ENCODE results near the gene GJA8.
"Not testable (repeated sequence)": the region's sequence is repeated elsewhere in the genome, so short reads cannot be mapped to it uniquely, and the experiment has no call there.

GJA8 gene

GRCh38 chr1:147927689-147928088 lies 25.1 kb downstream of the GJA8 start:
- not testable (repeated sequence) for H3K4me1 ChIP-seq (ENCODE audit: control insufficient read depth, insufficient read depth, low read length, unreplicated experiment); H3K4me3 ChIP-seq (ENCODE audit: low read depth, low read length); H3K79me2 ChIP-seq (ENCODE audit: control insufficient read depth, insufficient read depth, low read length, unreplicated experiment); H3K27me3 ChIP-seq (ENCODE audit: insufficient read depth, low read length); H2AFZ ChIP-seq (ENCODE audit: low read length, unreplicated experiment); H3K27ac ChIP-seq (ENCODE audit: low read depth, low read length); H3K36me3 ChIP-seq (ENCODE audit: insufficient read depth, low read length)

DNA sequence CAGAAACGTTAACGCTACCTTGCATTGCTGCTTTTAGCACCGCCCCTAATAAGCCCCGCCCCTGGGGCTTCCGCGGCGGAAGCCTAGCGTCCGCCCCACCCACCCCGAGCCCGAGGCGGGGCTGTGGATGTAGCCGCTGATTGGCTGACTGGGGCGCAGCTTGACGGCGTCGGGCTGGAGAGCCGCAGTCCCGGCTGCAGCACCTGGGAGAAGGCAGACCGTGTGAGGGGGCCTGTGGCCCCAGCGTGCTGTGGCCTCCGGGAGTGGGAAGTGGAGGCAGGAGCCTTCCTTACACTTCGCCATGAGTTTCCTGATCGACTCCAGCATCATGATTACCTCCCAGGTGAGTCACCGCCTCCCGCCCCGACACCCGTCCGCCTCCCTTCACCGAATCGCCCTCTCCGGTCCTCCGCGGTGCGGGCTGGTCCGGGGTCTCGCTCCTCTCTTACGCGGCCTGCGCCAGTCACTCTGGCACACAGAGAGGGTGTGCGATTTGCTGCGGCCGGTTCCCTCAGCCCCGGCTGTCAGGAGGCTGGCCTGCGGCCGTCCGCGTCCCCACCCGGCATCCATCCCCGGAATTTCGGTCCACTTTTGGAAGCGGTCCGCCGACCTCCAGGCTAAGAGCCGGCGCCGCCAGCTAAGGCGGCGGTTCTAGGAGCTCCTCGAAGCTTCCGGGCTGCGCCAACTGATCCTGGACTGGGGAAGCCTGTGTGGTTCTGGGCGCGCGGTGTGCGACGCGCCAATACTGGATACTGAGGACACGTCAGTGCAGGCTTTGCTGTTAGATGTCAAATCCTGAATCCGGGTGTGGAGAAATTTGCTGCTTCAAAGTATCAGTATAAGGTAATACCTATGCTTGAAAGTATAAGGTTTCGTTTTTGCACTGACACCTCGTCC lies 25.9 kb downstream of the GJA8 start, which contains the start of gene GPR89B:
GPR89B (plus strand) TSS at position 185 of the 897 bp plus-strand sequence; CDS start at position 302, 117 bp downstream.
- not testable (repeated sequence) for H3K4me1 ChIP-seq (ENCODE audit: control insufficient read depth, insufficient read depth, low read length, unreplicated experiment); H3K27me3 ChIP-seq (ENCODE audit: insufficient read depth, low read length); H3K27ac ChIP-seq (ENCODE audit: low read depth, low read length); H3K79me2 ChIP-seq (ENCODE audit: control insufficient read depth, insufficient read depth, low read length, unreplicated experiment); H3K36me3 ChIP-seq (ENCODE audit: insufficient read depth, low read length)
- Histone ChIP-seq H2AFZ (ENCODE audit: low read length, unreplicated experiment) (peak within 1 kb of the TSS; percentile 2), H3K4me3 (ENCODE audit: low read depth, low read length) (peak within 1 kb of the TSS; percentile 93)

- not testable (repeated sequence) for H3K4me1 ChIP-seq (ENCODE audit: control insufficient read depth, insufficient read depth, low read length, unreplicated experiment); H3K36me3 ChIP-seq (ENCODE audit: insufficient read depth, low read length); H3K4me3 ChIP-seq (ENCODE audit: low read depth, low read length); H2AFZ ChIP-seq (ENCODE audit: low read length, unreplicated experiment); H3K27ac ChIP-seq (ENCODE audit: low read depth, low read length); H3K27me3 ChIP-seq (ENCODE audit: insufficient read depth, low read length); H3K79me2 ChIP-seq (ENCODE audit: control insufficient read depth, insufficient read depth, low read length, unreplicated experiment)
These were observed 28.5 kb downstream of the GJA8 start for GRCh38 chr1:147931137-147931536.

DNA sequence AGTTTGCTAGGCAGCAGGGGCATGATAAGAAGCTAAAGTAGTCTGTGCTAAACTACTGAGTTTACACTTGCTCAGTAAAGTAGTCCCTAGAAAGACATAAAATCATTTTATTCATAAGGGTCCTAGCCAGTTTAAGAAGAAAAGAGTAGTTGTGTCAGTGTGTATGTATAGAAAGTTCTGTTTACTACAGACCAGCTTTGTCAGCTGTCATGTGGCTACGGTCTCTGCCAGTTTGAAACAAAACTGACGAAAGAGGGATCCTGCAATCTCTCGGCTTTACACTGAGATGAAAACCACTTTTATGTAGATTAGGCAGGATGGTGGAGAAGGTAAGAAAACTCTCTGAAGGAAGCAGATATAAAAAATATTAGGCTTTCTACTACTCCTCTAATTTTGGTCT lies 32.7 kb downstream of the GJA8 start:
- not testable (repeated sequence) for H3K36me3 ChIP-seq (ENCODE audit: insufficient read depth, low read length); H2AFZ ChIP-seq (ENCODE audit: low read length, unreplicated experiment); H3K4me1 ChIP-seq (ENCODE audit: control insufficient read depth, insufficient read depth, low read length, unreplicated experiment); H3K27me3 ChIP-seq (ENCODE audit: insufficient read depth, low read length); H3K27ac ChIP-seq (ENCODE audit: low read depth, low read length); H3K4me3 ChIP-seq (ENCODE audit: low read depth, low read length); H3K79me2 ChIP-seq (ENCODE audit: control insufficient read depth, insufficient read depth, low read length, unreplicated experiment)

GRCh38 chr1:147940456-147940855 lies 37.9 kb downstream of the GJA8 start:
- H3K36me3 ChIP-seq (ENCODE audit: insufficient read depth, low read length); H3K79me2 ChIP-seq (ENCODE audit: control insufficient read depth, insufficient read depth, low read length, unreplicated experiment); H2AFZ ChIP-seq (ENCODE audit: low read length, unreplicated experiment); H3K27ac ChIP-seq (ENCODE audit: low read depth, low read length); H3K27me3 ChIP-seq (ENCODE audit: insufficient read depth, low read length); H3K4me1 ChIP-seq (ENCODE audit: control insufficient read depth, insufficient read depth, low read length, unreplicated experiment); H3K4me3 ChIP-seq (ENCODE audit: low read depth, low read length): not testable (repeated sequence)

- not testable (repeated sequence) for H3K27ac ChIP-seq (ENCODE audit: low read depth, low read length); H3K4me3 ChIP-seq (ENCODE audit: low read depth, low read length); H2AFZ ChIP-seq (ENCODE audit: low read length, unreplicated experiment); H3K27me3 ChIP-seq (ENCODE audit: insufficient read depth, low read length); H3K4me1 ChIP-seq (ENCODE audit: control insufficient read depth, insufficient read depth, low read length, unreplicated experiment); H3K36me3 ChIP-seq (ENCODE audit: insufficient read depth, low read length); H3K79me2 ChIP-seq (ENCODE audit: control insufficient read depth, insufficient read depth, low read length, unreplicated experiment)
These were observed 40.0 kb downstream of the GJA8 start for GRCh38 chr1:147942563-147942962.

DNA sequence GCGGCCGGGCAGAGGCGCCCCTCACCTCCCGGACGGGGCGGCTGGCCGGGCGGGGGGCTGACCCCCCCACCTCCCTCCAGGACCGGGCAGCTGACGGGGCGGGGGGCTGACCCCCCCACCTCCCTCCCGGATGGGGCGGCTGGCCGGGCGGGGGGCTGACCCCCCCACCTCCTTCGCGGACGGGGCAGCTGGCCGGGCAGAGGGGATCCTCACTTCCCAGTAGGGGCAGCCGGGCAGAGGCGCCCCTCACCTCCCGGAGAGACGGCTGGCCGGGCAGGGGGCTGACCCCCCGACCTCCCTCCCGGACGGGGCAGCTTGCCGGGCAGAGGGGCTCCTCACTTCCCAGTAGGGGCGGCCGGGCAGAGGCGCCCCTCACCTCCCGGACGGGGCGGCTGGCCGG lies 46.9 kb downstream of the GJA8 start:
- H3K27ac ChIP-seq (ENCODE audit: low read depth, low read length); H3K27me3 ChIP-seq (ENCODE audit: insufficient read depth, low read length); H3K4me1 ChIP-seq (ENCODE audit: control insufficient read depth, insufficient read depth, low read length, unreplicated experiment); H3K4me3 ChIP-seq (ENCODE audit: low read depth, low read length); H2AFZ ChIP-seq (ENCODE audit: low read length, unreplicated experiment); H3K36me3 ChIP-seq (ENCODE audit: insufficient read depth, low read length); H3K79me2 ChIP-seq (ENCODE audit: control insufficient read depth, insufficient read depth, low read length, unreplicated experiment): not testable (repeated sequence)
